Skeletal muscle satellite cell (primary cell): ENCODE results near the gene HEATR5A.

ENCODE experiments used
- H3K27me3 ChIP-seq: 2 replicates; pipeline ENCODE4 v1.7.0; 2013; ENCODE audit warnings: low read length; ENCODE audit not compliant: control insufficient read depth, insufficient read depth
- H3K36me3 ChIP-seq: 2 replicates; pipeline ENCODE4 v1.7.0; 2013; ENCODE audit warnings: mild to moderate bottlenecking, control low read depth, low read length; ENCODE audit not compliant: insufficient read depth
- H3K4me1 ChIP-seq: 2 replicates; pipeline ENCODE4 v1.7.0; 2013; ENCODE audit warnings: low read length; ENCODE audit not compliant: control insufficient read depth, insufficient read depth
- H3K4me2 ChIP-seq: 2 replicates; pipeline ENCODE4 v1.7.0; 2013; ENCODE audit warnings: mild to moderate bottlenecking, low read length
- H3K4me3 ChIP-seq: 2 replicates; pipeline ENCODE4 v1.7.0; 2013; ENCODE audit warnings: low read length
- H3K9ac ChIP-seq: 2 replicates; pipeline ENCODE4 v1.7.0; 2013; ENCODE audit warnings: mild to moderate bottlenecking, low read depth, low read length, moderate library complexity
- H3K9me3 ChIP-seq: replicated peaks from 2 replicates; pipeline ENCODE4 v1.7.0; 2013; ENCODE audit warnings: mild to moderate bottlenecking, control low read depth, low read length

Gene HEATR5A

DNA sequence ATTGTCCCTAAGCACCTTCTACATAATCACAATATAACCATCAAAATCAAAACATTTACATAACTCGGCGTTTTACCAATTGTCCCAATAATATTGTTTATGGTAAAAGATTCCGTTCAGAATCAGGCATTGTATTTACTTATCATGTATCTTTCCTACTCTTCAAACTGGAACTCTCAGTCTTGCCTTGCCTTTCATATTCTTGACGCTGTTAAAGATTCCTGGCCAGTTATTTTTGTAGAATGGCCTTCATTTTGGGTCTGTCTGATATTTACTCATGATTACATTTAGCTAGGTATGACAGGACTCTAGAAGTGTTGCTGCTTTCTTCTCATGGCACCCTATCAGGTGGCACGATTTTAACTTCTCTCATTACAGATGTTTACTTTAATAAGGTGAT lies 850 bp upstream of the HEATR5A start:
- no peaks in the 10 kb centered on the region for H3K36me3 ChIP-seq
- no peak overlapping the region for H3K9ac ChIP-seq
- H3K9me3 ChIP-seq = no peaks in the 10 kb centered on the region
- no peaks in the 10 kb centered on the region for H3K27me3 ChIP-seq
- H3K4me3 ChIP-seq = peak overlapping the region; percentile 63
- peaks cover 15% of the 10 kb centered on the region for H3K4me1 ChIP-seq
- peak overlapping the region; percentile 79 for H3K4me2 ChIP-seq

- H3K9me3 ChIP-seq = no peaks in the 10 kb centered on the region
- H3K36me3 ChIP-seq = no peaks in the 10 kb centered on the region
- H3K27me3 ChIP-seq = no peaks in the 10 kb centered on the region
- H3K9ac ChIP-seq = peak overlapping the region; percentile 97
- peaks cover 15% of the 10 kb centered on the region for H3K4me1 ChIP-seq
- H3K4me3 ChIP-seq = peak overlapping the region; percentile 98
- peak overlapping the region; percentile 81 for H3K4me2 ChIP-seq
Measured at GRCh38 chr14:31419967-31420318, 407 bp downstream of the HEATR5A start.

DNA sequence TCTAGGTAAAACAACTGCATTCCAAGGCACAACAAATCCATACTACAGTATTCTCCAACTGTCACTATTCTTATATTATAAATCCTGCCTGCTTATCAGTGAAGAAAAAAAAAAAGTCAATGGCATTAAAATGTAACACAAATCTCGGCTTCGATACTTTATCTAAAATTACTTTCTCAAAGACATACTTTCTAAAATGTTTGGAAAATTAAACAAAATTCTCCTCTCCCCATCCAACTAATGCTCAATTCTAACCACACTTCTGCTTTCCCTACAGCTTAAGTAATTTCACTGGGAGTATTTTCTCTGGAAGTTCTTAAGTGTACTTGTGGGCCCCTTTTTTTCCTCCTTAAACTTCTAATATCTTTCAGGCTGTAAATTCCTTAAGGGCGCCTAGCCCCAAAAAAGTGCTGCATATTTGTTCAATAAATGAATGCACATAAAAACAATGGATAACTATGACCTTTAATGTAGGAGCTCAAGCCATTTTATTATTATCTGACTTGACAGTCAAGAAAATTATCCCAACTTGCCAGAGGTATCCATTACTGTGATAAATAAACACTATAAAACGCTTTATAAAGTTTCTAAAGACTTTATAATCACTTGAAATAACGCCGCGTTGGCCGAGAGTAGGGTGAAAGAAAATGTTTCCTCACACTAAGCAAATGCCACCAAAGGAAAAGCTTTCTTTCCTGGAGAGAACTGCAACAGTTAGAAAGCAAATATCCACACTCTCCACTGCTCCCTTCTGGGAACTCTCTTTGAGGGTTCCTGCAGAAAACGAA lies 977 bp downstream of the HEATR5A start:
- H3K9ac ChIP-seq = peak overlapping the region; percentile 97
- peak overlapping the region; percentile 81 for H3K4me2 ChIP-seq
- H3K27me3 ChIP-seq = no peaks in the 10 kb centered on the region
- H3K36me3 ChIP-seq = no peaks in the 10 kb centered on the region
- H3K9me3 ChIP-seq = no peaks in the 10 kb centered on the region
- H3K4me3 ChIP-seq = peak overlapping the region; percentile 98
- H3K4me1 ChIP-seq = peaks cover 18% of the 10 kb centered on the region

GRCh38 chr14:31418440-31418839 lies 1.9 kb downstream of the HEATR5A start:
- Histone ChIP-seq H3K4me1 (peaks cover 24% of the 10 kb centered on the region), H3K9me3 (no peaks in the 10 kb centered on the region), H3K4me2 (peak overlapping the region; percentile 81), H3K9ac (peak overlapping the region; percentile 97), H3K4me3 (peak overlapping the region; percentile 20), H3K27me3 (no peaks in the 10 kb centered on the region), H3K36me3 (no peaks in the 10 kb centered on the region)

DNA sequence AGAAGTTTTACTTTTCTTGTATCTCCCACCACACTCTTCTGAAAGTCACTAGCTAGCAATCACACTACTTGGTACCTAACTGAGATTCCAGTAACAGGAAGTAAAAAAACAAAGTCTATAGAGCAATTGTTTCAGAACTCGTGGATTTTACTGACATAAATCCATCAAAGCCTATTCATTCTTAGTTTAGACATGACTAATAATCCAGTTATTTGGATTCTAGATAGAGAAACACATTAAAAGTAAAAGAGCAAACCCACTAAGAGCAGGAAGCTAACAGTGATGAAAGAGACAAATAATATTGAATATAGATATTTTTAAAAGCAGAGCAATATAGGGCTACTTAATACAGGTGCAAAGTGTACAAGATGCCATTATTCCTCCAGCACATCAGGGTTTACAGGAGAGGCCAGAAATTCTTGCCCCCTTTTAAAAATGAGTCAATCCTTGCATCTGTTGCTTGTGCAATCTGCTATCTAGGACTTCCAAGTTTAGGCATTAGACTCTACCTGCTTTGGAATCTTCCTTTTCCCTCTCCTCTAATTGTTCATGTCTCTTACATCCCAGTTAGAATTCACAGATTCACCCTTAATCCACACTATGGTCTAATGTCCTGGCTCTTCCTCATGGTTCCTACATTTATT lies 6.0 kb downstream of the HEATR5A start:
- no peaks in the 10 kb centered on the region for H3K27me3 ChIP-seq
- H3K4me3 ChIP-seq = no peak overlapping the region
- H3K9me3 ChIP-seq = no peaks in the 10 kb centered on the region
- no peak overlapping the region for H3K9ac ChIP-seq
- H3K4me2 ChIP-seq = no peak overlapping the region
- H3K36me3 ChIP-seq = no peaks in the 10 kb centered on the region
- H3K4me1 ChIP-seq = peaks cover 24% of the 10 kb centered on the region

GRCh38 chr14:31411218-31411727 lies 9.1 kb downstream of the HEATR5A start:
- Histone ChIP-seq H3K27me3 (no peaks in the 10 kb centered on the region), H3K9ac (no peak overlapping the region), H3K4me3 (no peak overlapping the region), H3K36me3 (no peaks in the 10 kb centered on the region), H3K4me2 (no peak overlapping the region), H3K4me1 (peaks cover 14% of the 10 kb centered on the region), H3K9me3 (no peaks in the 10 kb centered on the region)

- H3K4me2 ChIP-seq = no peak overlapping the region
- H3K9me3 ChIP-seq = no peaks in the 10 kb centered on the region
- no peak overlapping the region for H3K4me3 ChIP-seq
- H3K4me1 ChIP-seq = peaks cover 14% of the 10 kb centered on the region
- no peaks in the 10 kb centered on the region for H3K36me3 ChIP-seq
- H3K9ac ChIP-seq = no peak overlapping the region
- no peaks in the 10 kb centered on the region for H3K27me3 ChIP-seq
Measured at GRCh38 chr14:31410048-31410650, 10.2 kb downstream of the HEATR5A start.

DNA sequence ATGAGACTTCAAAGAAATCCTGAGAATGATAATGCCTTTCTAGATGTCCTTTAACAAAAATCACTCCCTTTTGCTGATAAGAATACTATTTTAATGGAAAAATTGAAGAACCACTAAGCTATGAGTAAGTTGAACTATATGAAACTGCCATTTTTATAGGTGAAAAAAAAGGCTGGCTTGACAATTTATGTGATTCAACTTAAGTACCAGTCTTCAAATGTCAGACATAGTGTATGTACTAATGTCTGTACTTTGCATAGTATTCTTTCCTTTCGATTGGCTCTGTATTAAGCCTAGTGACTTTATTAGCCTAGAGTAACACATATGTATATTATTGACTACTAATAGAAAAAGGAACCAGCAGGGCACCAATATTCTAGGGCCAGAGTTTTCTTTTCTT lies 11.9 kb downstream of the HEATR5A start:
- Histone ChIP-seq H3K9me3 (no peaks in the 10 kb centered on the region), H3K4me3 (no peak overlapping the region), H3K36me3 (no peaks in the 10 kb centered on the region), H3K9ac (no peak overlapping the region), H3K4me2 (no peak overlapping the region), H3K4me1 (peaks cover 5% of the 10 kb centered on the region), H3K27me3 (no peaks in the 10 kb centered on the region)

DNA sequence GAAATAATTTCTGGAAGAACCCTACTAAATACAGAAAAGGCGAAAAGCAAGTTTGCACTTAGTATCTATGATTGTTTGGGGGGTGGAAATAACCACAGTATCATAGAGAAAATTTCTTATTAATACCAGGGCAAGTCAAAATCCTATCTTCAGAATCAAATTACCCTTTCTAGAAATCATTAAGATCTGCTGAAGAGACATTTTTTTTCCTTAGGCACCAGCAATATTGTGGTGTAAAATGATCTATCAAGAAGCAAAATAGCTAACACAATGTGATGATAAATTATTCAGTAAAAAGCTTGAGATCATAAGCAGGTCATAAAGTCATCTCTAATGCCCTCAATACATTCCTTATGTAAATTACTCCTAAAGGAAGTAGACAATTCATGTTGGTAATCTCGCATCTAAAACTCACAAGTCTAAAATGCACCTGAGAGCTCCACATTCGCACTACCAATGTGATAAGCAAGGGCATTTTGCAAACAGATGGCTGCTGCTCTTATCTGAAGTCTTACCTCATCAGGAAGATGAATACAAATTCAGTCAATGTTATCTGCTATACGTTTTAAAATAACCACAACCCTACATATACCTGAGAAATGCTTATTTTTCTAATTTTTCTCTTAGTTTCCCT lies 14.6 kb downstream of the HEATR5A start:
- Histone ChIP-seq H3K9me3 (no peaks in the 10 kb centered on the region), H3K4me3 (no peak overlapping the region), H3K36me3 (peaks cover 4% of the 10 kb centered on the region), H3K9ac (no peak overlapping the region), H3K27me3 (no peaks in the 10 kb centered on the region), H3K4me2 (no peak overlapping the region), H3K4me1 (no peaks in the 10 kb centered on the region)

DNA sequence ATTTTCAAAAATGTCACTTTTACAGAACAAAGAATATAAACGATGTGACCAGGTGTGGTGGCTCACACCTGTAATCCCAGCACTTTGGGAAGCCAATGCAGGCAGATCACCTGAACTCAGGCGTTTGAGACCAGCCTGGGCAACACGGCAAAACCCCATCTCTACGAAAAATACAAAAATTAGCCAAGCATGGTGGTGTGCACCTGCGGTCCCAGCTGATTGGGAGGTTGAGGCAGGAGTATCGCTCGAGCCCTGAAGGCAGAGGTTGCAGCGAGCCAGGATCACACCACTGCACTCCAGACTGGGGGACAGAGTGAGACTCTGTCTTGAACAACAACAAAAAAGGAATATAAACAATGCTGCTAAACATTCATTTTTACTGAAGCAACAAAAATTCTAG lies 15.2 kb downstream of the HEATR5A start:
- H3K9me3 ChIP-seq = no peaks in the 10 kb centered on the region
- no peak overlapping the region for H3K4me2 ChIP-seq
- H3K36me3 ChIP-seq = peaks cover 4% of the 10 kb centered on the region
- no peak overlapping the region for H3K4me3 ChIP-seq
- no peak overlapping the region for H3K9ac ChIP-seq
- no peaks in the 10 kb centered on the region for H3K4me1 ChIP-seq
- no peaks in the 10 kb centered on the region for H3K27me3 ChIP-seq

DNA sequence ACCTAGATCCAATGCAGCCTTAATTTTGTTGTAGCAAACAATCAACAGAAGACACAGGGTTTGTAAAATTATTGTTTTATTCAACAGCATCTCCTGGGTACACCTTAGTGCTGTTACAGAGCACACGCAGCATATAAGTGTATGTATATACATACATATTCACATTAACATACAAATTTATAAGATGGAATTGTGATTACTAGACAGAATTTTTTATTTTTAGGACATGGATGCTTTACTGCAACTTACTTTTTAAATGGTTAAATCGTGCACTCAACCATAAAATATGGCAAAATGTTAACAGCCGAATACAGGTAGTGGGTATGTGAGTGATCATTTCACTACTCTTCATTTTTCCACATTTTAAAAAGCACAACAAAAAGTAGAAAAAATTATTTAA lies 16.6 kb downstream of the HEATR5A start:
- H3K27me3 ChIP-seq = no peaks in the 10 kb centered on the region
- no peaks in the 10 kb centered on the region for H3K4me1 ChIP-seq
- no peaks in the 10 kb centered on the region for H3K9me3 ChIP-seq
- peaks cover 12% of the 10 kb centered on the region for H3K36me3 ChIP-seq
- H3K9ac ChIP-seq = no peak overlapping the region
- H3K4me2 ChIP-seq = no peak overlapping the region
- no peak overlapping the region for H3K4me3 ChIP-seq
